ENCODE measurements around the gene F2R. TPM values are rescaled to one million over a fixed set of nuclear protein-coding genes. Genes with fewer than 3 reads are reported as not detected.
"Not testable (repeated sequence)": the region's sequence is repeated elsewhere in the genome, so short reads cannot be mapped to it uniquely, and the experiment has no call there.

F2R gene
- total RNA-seq, 1 donor from 2014 or later, result 53.8 TPM

DNA sequence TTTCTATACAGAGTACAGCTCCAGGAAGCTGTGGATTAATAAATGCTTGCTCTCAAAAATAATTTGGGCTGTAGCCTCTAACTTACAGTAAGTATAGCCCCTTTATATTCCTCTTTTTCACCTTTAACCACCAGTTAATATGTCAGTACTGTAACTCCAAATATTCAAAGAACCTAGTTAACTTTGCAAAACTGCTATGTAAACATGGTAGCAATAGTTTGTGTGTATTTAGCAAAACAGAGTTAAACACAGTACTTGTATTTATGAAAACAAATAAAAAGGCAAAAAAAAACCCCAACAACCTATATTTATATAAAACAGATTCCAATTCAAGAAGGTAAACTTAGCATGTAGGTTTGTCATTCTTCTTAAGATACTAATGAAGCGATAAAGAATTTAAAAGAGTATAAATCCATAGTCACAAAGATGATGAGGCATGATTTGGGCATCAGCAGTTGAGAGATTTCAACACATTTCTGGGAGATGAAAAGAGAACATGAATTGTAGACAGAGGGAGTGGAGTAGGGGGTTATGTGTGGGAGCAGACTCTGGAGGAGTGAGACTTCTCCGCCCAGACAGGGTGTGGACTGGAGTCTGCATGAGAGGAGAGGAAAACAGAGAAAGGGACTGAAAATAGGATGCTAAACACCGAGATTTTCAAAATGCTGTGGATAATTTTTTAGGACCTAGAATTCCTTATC is 55.9 kb downstream of the F2R start:
- H3K9me3 ChIP-seq (ENCODE audit: low read depth), result no peaks in the 10 kb centered on the region
- H3K36me3 ChIP-seq, result no peaks in the 10 kb centered on the region
- no peaks in the 10 kb centered on the region for H3K27me3 ChIP-seq
- TF ChIP-seq EZH2phosphoT487 (IDR thresholded peaks at IDR 0.05) (no peak), EZH2 (IDR thresholded peaks at IDR 0.05) (no peak)
- TF ChIP-seq, protein P1, sequence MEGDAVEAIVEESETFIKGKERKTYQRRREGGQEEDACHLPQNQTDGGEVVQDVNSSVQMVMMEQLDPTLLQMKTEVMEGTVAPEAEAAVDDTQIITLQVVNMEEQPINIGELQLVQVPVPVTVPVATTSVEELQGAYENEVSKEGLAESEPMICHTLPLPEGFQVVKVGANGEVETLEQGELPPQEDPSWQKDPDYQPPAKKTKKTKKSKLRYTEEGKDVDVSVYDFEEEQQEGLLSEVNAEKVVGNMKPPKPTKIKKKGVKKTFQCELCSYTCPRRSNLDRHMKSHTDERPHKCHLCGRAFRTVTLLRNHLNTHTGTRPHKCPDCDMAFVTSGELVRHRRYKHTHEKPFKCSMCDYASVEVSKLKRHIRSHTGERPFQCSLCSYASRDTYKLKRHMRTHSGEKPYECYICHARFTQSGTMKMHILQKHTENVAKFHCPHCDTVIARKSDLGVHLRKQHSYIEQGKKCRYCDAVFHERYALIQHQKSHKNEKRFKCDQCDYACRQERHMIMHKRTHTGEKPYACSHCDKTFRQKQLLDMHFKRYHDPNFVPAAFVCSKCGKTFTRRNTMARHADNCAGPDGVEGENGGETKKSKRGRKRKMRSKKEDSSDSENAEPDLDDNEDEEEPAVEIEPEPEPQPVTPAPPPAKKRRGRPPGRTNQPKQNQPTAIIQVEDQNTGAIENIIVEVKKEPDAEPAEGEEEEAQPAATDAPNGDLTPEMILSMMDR (IDR thresholded peaks at IDR 0.05), result no peak
- no peak overlapping the region for H3K27ac Mint-ChIP-seq
- no peak overlapping the region for H3K27ac ChIP-seq
- H3K9ac ChIP-seq, result no peak overlapping the region
- no peak for DNase-seq (ENCODE audit: low spot score)
- H3K27me3 Mint-ChIP-seq (ENCODE audit: insufficient read depth, low read depth), result peaks cover 6% of the 10 kb centered on the region
- H3K79me2 ChIP-seq (ENCODE audit: low read depth), result no peaks in the 10 kb centered on the region
- no peaks in the 10 kb centered on the region for H4K20me1 ChIP-seq (ENCODE audit: low read depth)
- no peaks in the 10 kb centered on the region for H3F3A ChIP-seq (ENCODE audit: low read depth)
- H3K4me2 ChIP-seq, result no peak overlapping the region
- no peaks in the 10 kb centered on the region for H3K4me1 ChIP-seq
- no peak overlapping the region for H2AFZ ChIP-seq (replicated peaks)
- H3K36me3 Mint-ChIP-seq, result no peaks in the 10 kb centered on the region
- H3K4me3 Mint-ChIP-seq, result no peak overlapping the region
- H3K4me3 ChIP-seq, result no peak overlapping the region
- H3K4me1 Mint-ChIP-seq, result no peaks in the 10 kb centered on the region
- H3K9me3 Mint-ChIP-seq, result no peaks in the 10 kb centered on the region

DNA sequence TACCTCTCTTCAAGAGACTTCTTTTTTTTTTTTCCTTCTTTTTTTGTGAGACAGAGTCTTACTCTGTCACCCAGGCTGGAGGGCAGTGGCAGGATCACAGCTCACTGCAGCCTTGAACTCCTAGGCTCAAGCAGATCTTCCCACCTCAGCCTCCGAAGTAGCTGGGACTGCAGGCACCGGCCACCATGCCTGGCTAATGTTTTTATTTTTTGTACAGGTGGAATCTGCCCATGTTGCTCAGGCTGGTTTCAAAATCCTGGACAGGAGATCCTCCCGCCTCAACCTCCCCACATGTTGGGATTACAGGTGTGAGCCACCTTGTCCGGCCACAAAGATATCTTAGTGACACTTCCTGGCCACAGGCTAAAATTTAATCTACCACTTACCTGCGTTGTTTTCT is 60.0 kb downstream of the F2R start:
- TF ChIP-seq EZH2 (IDR thresholded peaks at IDR 0.05), result no peak
- TF ChIP-seq, protein P1 (IDR thresholded peaks at IDR 0.05), result no peak
- no peak for TF ChIP-seq EZH2phosphoT487 (IDR thresholded peaks at IDR 0.05)
- Histone ChIP-seq H3F3A (ENCODE audit: low read depth) (peaks cover 12% of the 10 kb centered on the region), H3K4me1 (peaks cover 10% of the 10 kb centered on the region), H3K27ac (no peak overlapping the region), H3K27me3 (no peaks in the 10 kb centered on the region), H3K36me3 (no peaks in the 10 kb centered on the region), H3K79me2 (ENCODE audit: low read depth) (no peaks in the 10 kb centered on the region), H3K9ac (no peak overlapping the region), H4K20me1 (ENCODE audit: low read depth) (no peaks in the 10 kb centered on the region), H3K4me3 (no peak overlapping the region), H3K9me3 (ENCODE audit: low read depth) (no peaks in the 10 kb centered on the region), H3K4me2 (no peak overlapping the region), H2AFZ (replicated peaks) (no peak overlapping the region)
- peaks cover 4% of the 10 kb centered on the region for H3K27me3 Mint-ChIP-seq (ENCODE audit: insufficient read depth, low read depth)
- no peak overlapping the region for H3K4me3 Mint-ChIP-seq
- H3K36me3 Mint-ChIP-seq, result no peaks in the 10 kb centered on the region
- H3K27ac Mint-ChIP-seq, result no peak overlapping the region
- peaks cover 3% of the 10 kb centered on the region for H3K4me1 Mint-ChIP-seq
- DNase-seq (ENCODE audit: low spot score), result no peak
- H3K9me3 Mint-ChIP-seq, result no peaks in the 10 kb centered on the region

DNA sequence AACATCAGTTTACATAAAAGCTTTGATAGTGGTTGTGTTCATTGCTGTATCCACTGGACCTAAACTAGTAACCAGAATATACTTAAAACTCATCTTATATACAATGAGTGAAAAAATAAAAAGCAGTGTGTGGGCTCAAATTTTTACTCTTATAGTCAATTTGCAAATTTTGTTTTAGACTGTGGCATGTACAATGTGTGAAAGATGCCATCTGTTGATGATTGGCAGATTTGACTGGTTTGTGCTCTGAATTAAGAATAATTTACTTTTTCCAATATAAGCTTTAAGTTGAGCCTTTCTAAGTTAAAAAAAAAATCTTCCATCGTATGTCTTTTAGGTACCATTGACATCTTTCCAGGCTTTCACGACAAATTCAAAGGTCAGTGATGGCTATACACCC is 60.5 kb downstream of the F2R start:
- no peaks in the 10 kb centered on the region for H3K79me2 ChIP-seq (ENCODE audit: low read depth)
- peaks cover 12% of the 10 kb centered on the region for H3F3A ChIP-seq (ENCODE audit: low read depth)
- no peaks in the 10 kb centered on the region for H3K9me3 ChIP-seq (ENCODE audit: low read depth)
- no peaks in the 10 kb centered on the region for H4K20me1 ChIP-seq (ENCODE audit: low read depth)
- Mint-ChIP-seq H3K27me3 (ENCODE audit: insufficient read depth, low read depth) (peaks cover 4% of the 10 kb centered on the region), H3K36me3 (no peaks in the 10 kb centered on the region), H3K4me3 (no peak overlapping the region), H3K4me1 (peaks cover 3% of the 10 kb centered on the region), H3K9me3 (no peaks in the 10 kb centered on the region), H3K27ac (no peak overlapping the region)
- H2AFZ ChIP-seq (replicated peaks), result no peak overlapping the region
- DNase-seq (ENCODE audit: low spot score), result no peak
- no peak for TF ChIP-seq EZH2 (IDR thresholded peaks at IDR 0.05)
- TF ChIP-seq, protein P1 (IDR thresholded peaks at IDR 0.05), result no peak
- no peak for TF ChIP-seq EZH2phosphoT487 (IDR thresholded peaks at IDR 0.05)
- H3K9ac ChIP-seq, result no peak overlapping the region
- no peak overlapping the region for H3K4me3 ChIP-seq
- peaks cover 10% of the 10 kb centered on the region for H3K4me1 ChIP-seq
- no peak overlapping the region for H3K4me2 ChIP-seq
- H3K27ac ChIP-seq, result no peak overlapping the region
- no peaks in the 10 kb centered on the region for H3K36me3 ChIP-seq
- no peaks in the 10 kb centered on the region for H3K27me3 ChIP-seq

DNA sequence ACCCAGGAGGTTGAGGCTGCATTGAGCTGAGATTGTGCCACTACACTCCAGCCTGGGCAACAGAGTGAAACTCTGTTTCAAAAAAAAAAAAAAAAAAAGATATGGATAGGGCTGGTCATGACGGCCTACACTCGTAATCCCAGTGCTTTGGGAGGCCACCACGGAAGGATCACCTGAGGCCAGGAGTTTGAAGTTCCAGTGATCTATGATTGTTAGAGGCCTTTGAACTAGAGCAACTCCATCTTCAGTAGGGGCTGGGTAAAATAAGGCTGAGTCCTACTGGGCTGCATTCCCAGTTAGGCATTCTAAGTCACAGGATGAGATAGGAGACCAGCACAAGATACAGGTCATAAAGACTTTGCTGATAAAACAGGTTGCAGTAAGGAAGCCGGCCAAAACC is 64.7 kb downstream of the F2R start:
- not testable (repeated sequence) for H3K9ac ChIP-seq; H3K79me2 ChIP-seq (ENCODE audit: low read depth); H3K36me3 Mint-ChIP-seq; H3K27me3 Mint-ChIP-seq (ENCODE audit: insufficient read depth, low read depth); H2AFZ ChIP-seq (replicated peaks); H3K27me3 ChIP-seq; H3K9me3 Mint-ChIP-seq; H3K4me1 Mint-ChIP-seq; H3K27ac Mint-ChIP-seq; H3K36me3 ChIP-seq; H4K20me1 ChIP-seq (ENCODE audit: low read depth); H3K9me3 ChIP-seq (ENCODE audit: low read depth); H3K4me3 ChIP-seq; H3K4me2 ChIP-seq; H3K4me3 Mint-ChIP-seq; DNase-seq (ENCODE audit: low spot score); H3K27ac ChIP-seq
- Histone ChIP-seq H3F3A (ENCODE audit: low read depth) (peaks cover 12% of the 10 kb centered on the region), H3K4me1 (peaks cover 10% of the 10 kb centered on the region)
